GM12875 (cell line): ENCODE data around the gene VWCE.

Experiments
- H3K4me3 ChIP-seq: one replicate; pipeline ENCODE4 v1.5.1; 2011; ENCODE audit warnings: low read depth, low read length, control low read depth
- TF ChIP-seq, protein P1 (sequence below): IDR thresholded peaks from 2 replicates; pipeline ENCODE4 v1.5.1; 2011; ENCODE audit warnings: low read depth, mild to moderate bottlenecking, control low read depth, inconsistent platforms, low read length, moderate library complexity, borderline replicate concordance; ENCODE audit not compliant: insufficient read depth

VWCE gene

GRCh38 chr11:61266602-61267001, 28.5 kb downstream of the VWCE start:
- no peak overlapping the region for H3K4me3 ChIP-seq
- TF ChIP-seq, protein P1, sequence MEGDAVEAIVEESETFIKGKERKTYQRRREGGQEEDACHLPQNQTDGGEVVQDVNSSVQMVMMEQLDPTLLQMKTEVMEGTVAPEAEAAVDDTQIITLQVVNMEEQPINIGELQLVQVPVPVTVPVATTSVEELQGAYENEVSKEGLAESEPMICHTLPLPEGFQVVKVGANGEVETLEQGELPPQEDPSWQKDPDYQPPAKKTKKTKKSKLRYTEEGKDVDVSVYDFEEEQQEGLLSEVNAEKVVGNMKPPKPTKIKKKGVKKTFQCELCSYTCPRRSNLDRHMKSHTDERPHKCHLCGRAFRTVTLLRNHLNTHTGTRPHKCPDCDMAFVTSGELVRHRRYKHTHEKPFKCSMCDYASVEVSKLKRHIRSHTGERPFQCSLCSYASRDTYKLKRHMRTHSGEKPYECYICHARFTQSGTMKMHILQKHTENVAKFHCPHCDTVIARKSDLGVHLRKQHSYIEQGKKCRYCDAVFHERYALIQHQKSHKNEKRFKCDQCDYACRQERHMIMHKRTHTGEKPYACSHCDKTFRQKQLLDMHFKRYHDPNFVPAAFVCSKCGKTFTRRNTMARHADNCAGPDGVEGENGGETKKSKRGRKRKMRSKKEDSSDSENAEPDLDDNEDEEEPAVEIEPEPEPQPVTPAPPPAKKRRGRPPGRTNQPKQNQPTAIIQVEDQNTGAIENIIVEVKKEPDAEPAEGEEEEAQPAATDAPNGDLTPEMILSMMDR: no peak

- no peak overlapping the region for H3K4me3 ChIP-seq
- TF ChIP-seq, protein P1: no peak
Observed at GRCh38 chr11:61265357-61265756, 29.8 kb downstream of the VWCE start.

DNA sequence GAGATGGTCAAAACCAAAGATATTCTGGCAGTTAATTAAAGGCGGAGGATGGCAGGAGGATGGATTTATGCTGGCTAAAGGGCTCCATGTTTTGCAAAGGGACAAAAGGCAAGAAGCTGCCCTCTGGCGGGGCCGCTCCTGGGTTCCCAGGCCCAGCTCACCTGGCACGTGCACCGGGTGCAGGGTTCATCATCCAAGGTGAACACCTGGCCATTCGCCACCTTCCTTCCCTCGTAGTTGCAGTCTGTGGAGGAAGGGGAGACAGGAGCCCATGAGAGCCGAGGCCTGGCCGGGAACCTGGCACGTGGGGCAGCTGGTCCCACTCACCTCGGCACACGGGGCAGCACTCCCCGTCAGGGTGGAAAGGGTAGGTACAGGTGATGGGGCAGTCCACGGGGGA, 30.3 kb downstream of the VWCE start:
- TF ChIP-seq, protein P1: no peak
- H3K4me3 ChIP-seq: no peak overlapping the region

- TF ChIP-seq, protein P1: no peak
- H3K4me3 ChIP-seq: no peak overlapping the region
Observed at GRCh38 chr11:61264371-61264770, 30.7 kb downstream of the VWCE start.

GRCh38 chr11:61259363-61259762, 35.8 kb downstream of the VWCE start:
- H3K4me3 ChIP-seq: no peak overlapping the region
- TF ChIP-seq, protein P1: no peak

DNA sequence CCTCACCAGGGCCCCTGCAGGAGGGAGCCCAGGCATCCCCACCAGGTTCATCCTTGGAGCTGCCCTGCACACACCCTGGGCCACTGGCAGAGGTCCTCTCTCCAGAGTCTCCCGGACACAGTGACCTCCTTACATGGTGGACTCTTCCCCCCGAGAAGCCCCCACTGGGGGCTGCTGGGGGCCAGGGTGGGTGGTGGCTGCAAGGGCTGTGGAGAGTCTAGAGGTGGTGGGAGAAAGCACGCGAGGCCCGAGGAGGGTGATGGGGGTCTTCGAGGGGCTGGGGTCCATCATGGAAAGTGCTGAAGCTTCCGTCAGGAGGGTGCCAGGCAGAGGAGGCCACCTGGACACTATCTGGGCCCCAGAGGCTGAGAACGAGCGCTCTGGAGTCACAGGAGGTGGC, 36.6 kb downstream of the VWCE start:
- TF ChIP-seq, protein P1: no peak

DNA sequence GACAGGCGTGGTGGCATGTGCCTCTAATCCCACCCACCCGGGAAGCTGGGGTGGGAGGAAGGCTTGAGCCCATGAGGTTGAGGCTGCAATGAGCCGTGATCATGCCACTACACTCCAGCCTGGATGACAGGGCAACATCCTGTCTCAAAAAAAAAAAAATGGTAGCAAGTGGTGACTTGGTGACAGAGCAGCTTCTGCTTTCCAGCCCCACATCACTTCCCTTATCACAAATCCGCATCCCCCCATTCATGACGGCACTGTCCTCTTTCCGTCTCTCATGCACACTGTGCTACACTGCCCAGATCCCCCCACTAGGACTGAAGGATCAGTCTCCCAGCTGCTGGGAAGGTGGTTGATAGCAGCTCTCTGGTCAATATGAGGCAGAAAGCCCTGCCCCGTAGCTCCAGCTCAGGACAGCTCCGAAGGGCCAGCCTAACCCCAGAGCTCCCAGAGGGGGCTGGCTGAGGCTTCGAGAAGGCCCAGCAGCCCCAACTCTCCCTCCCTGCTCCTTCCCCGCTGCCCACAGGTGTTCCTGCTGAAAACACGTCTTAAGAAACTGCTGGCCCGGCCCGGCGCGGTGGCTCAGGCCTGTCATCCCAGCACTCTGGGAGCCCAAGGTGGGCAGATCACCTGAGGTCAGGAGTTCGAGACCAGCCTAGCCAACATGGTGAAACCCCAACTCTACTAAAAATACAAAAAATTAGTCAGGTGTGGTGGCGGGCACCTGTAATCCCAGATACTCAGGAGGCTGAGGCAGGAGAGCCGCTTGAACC, 38.2 kb downstream of the VWCE start:
- TF ChIP-seq, protein P1: no peak
- no peak overlapping the region for H3K4me3 ChIP-seq

More for the DNA sequence above, 36.6 kb downstream of the VWCE start:
- no peak overlapping the region for H3K4me3 ChIP-seq
